GM18499 (cell line): Measurements from ENCODE around the gene S100A5.

Experiments used
- ATAC-seq: cut with Tn5 transposase; IDR thresholded peaks from one replicate; pipeline ENCODE4 v1.9.1; 2021; ENCODE audit warnings: moderate number of reproducible peaks; ENCODE audit not compliant: insufficient read depth, unreplicated experiment

Gene S100A5

DNA sequence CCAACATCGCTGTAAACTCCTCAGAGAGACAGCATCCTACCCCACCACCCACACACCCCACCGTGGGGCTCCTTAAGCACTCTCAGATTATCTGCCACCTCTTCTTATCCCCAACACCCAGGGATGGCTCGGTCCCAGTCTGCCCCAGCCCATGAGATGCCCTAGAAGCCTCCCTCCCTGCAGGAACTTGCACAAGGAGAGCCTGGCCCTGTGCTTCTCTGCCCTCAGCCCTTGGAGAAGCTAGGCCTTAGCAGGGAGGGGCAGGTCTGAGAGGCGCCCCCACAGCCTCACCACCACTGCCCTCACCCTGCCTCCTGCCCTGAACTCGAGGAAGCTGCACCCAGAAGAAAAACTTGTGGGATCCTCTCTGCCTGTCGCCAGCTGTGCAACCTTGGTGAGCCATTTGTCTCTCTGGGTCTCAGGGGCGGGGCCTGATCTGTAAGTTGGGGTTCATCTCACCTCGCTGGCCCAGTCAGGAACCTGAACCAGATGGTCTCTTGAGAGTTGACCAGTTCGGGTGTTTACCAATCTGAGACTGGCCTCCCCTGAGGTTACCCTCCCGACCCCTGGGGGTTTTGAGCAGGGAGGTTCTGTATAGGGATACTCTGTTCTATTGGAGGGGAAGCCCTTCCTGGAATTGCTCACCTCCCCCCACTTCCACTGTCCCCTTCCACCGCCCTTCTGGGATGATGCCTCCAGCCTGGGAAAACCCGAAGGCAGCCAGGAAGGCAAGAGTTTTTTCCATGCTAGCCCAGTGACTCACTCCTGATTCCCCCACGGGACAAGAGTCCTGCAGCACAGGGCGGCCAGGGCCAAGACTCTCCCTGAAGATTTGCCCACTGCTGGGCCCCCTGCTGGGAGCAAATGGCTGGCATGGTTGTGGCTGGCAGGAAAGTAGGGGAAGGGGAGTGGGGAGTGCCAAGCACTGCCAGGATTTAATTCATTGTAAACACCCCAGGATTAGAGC is 8.3 kb upstream of the S100A5 start, which contains the start of gene S100A3:
Gene S100A3 (minus strand): TSS at position 537 of the 967 bp plus-strand sequence. CDS start 773 bp downstream, outside the sequence.
- ATAC-seq: no peak

- ATAC-seq: no peak
Observed at GRCh38 chr1:153547560-153548551, 7.1 kb upstream of the S100A5 start.

GRCh38 chr1:153546796-153547559 is 6.2 kb upstream of the S100A5 start:
- no peak for ATAC-seq

DNA sequence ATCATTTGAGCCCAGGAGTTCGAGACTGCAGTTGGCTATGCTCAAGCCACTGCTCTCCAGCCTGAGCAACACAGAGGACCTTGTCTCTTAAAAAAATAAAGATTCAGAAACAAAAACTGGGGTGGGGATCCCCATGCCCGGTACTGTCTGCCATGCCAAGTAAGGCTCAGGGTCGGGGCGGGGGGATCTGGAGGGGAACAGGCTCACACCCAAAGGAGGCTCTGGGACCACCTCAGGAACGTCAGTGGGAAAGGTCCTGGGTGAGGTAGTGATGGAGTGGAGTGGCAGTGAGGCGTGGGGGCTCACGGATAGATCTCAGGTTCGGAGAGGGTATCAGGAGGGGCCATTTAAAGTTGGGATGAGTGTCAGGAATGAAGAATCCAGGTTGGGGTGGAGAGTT is 5.6 kb upstream of the S100A5 start:
- no peak for ATAC-seq

DNA sequence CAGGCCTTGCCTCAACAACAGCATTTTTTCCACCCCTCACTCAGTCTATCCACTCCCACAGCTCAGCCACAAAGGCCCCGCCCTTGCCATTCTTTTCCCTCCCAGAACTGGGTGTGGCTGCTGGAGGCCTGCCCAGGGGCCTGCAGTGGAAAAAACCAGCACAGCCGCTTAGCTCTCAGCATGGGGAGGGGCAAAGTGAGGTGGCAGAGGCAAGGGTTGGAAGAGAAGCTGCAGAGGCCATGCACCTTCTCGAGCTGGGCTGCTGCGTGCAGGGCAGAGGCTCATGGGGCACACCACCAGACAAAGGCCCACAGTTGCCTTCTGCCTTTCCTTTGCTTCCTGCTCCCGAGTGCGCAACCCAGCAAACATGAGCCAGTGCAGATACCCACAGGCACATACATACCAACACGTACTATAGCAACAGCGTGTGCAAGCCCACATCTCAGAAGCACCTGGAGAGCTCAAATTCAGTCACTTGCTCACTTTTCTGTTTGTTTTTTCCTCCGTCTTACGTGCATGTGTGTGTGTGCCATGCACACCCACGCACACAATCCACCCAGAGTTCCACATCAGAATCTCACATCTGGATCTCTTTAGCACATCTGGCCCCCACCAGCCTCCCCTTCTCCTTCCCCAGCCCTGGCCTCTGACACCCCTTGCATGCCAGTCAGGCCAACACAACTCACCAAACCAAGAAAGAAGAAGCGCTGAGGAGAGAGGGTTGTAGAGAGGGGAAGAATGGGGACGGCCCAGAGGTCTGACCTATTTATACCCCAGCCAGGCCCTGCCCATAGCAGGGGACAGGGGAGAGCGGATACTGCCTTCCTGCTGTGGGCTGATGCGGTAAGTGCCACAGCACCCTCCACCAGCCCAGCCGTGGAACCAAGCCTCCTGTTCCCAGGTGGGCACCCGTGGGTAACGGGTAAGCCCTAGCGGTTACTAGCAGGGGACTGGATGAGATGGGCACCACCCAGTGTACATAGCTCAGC is 4.6 kb upstream of the S100A5 start, which contains the start of gene S100A4:
Gene S100A4 (minus strand): TSS at position 740 of the 989 bp plus-strand sequence. CDS start 1,012 bp downstream, outside the sequence.
- ATAC-seq: no peak

GRCh38 chr1:153544453-153545066 is 3.8 kb upstream of the S100A5 start:
- ATAC-seq: no peak

GRCh38 chr1:153543736-153544135 is 3.0 kb upstream of the S100A5 start:
- ATAC-seq: no peak

DNA sequence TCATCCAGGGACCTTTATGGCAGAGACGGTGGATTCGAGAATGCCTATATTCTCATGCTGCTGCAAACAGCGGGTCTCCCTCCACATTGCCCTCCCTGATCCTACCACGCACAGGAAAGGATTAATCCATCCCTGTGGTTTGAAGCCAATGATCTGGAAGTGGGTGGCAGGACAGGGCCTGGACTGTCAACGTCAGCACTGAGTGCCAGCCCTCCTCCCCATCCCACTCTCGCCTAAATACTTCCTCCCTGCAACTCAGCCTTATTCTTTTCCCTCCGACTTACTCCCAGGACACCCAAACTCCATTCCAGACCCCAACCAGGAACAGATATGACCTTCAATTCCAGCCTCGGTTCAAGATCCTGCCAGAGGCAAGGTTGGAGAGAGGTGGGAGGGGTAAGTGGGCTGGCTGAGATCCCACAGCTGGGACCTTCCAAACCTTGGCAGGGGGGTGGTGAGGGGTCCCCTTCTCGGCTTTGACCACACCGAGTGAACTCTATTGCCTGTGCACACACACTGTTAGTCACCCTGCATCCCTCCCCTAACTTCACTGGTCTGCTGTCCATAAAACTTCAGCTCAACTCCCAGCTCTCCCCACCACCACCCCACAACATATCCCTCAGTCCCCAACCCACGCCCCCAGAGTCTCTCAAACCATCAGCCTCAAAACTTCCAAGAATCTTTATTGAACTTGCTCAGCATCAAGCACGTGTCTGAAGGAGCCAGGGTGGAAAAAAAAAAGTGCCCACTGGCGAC is 2.4 kb upstream of the S100A5 start:
- no peak for ATAC-seq

- no peak for ATAC-seq
Observed at GRCh38 chr1:153541641-153542590, 1.2 kb upstream of the S100A5 start.

- ATAC-seq: no peak
Observed at GRCh38 chr1:153539395-153540093, 1.2 kb downstream of the S100A5 start.

- ATAC-seq: no peak
Observed at GRCh38 chr1:153538315-153538821, 2.4 kb downstream of the S100A5 start.

- ATAC-seq: no peak
Observed at GRCh38 chr1:153537376-153537730, 3.4 kb downstream of the S100A5 start.

DNA sequence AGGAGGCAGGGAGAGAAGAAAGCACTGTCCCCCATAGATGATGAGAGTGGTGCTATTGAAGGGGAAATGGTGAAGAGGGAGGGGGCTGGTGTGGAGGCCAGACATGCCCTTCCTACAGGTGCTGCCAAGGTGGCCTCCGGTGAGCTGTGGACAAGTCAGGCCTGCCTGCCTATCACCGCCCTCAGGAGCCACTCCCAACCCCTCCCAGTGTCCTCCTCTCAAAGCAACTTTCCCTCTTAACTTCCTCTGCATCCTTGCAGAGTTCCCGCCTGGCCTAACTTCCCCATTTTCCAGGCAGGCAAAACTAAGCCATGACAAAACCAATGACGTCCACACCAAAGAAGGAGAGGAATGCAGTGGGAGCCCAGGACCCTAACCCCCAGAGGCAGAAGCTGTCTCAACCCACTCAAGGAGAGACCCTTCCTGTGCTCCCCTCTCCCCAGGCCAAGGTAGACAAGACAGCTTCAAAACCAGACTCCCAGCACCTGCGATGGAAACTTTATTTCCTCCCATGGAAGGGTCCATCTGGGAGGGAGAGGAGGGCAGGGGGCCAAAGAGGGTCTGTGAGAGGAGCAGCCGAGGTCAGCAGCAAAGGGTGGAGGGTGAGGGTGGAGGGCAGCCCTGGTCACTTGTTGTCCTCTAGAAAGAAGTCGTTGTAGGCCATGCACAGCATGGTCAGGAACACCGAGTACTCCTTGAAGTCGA is 3.9 kb downstream of the S100A5 start:
- ATAC-seq: no peak

GRCh38 chr1:153536012-153536670 is 4.6 kb downstream of the S100A5 start:
- ATAC-seq: no peak
